Activated B cell treated with CpG ODN at 0.5 μM for 24 hours (primary cell): Measurements from ENCODE around the gene TFDP1. TPM values are rescaled to one million over a fixed set of nuclear protein-coding genes. Genes with fewer than 3 reads are reported as not detected.

Source experiments
- ATAC-seq: fragments of 200-7000 bp; cut with Tn5 transposase; one replicate; pipeline ENCODE4 v1.10.0; 2021; ENCODE audit warnings: low read depth, mild to moderate bottlenecking, moderate library complexity
- CTCF ChIA-PET: fragments of 350-600 bp; sonication (Branson Sonifier 250); formaldehyde crosslinking; loops from one replicate; lab custom pipeline; 2021; ENCODE audit warnings: antibody characterized with exemption; lab: Charles Lee
- POLR2A ChIA-PET: fragments of 350-600 bp; sonication (Branson Sonifier 250); formaldehyde crosslinking; loops from one replicate; lab custom pipeline; 2021; ENCODE audit warnings: antibody characterized with exemption; lab: Charles Lee
- DNase-seq: peaks from one replicate; pipeline ENCODE4 v3.0.0; 2022
- H3K27ac Mint-ChIP-seq: one replicate; pipeline ENCODE4 v1.8.0; 2020; ENCODE audit warnings: mixed read lengths
- H3K27me3 Mint-ChIP-seq: one replicate; pipeline ENCODE4 v1.8.0; 2021; ENCODE audit warnings: mixed read lengths
- H3K36me3 Mint-ChIP-seq: one replicate; pipeline ENCODE4 v1.8.0; 2021; ENCODE audit warnings: low read depth, mixed read lengths
- H3K4me1 Mint-ChIP-seq: one replicate; pipeline ENCODE4 v1.8.0; 2021; ENCODE audit warnings: mixed read lengths
- H3K4me3 Mint-ChIP-seq: one replicate; pipeline ENCODE4 v1.8.0; 2020; ENCODE audit warnings: mild to moderate bottlenecking, mixed read lengths
- H3K9me3 Mint-ChIP-seq: one replicate; pipeline ENCODE4 v1.8.0; 2020; ENCODE audit warnings: mixed read lengths
- CTCF ChIP-seq: fragments of 200-600 bp; IDR thresholded peaks from one replicate; pipeline ENCODE4 v1.8.0; 2022; ENCODE audit warnings: antibody characterized with exemption, mild to moderate bottlenecking
- intact Hi-C: fragments of 100-400 bp; cut with micrococcal nuclease; formaldehyde crosslinking; loops from one replicate; pipeline ENCODE4 v1.15.1; 2024
- total RNA-seq: library from RNA; stranded (reverse); gene quantifications from 2 replicates; pipeline ENCODE4 v1.2.3, GENCODE V29; 2022

Gene TFDP1
- total RNA-seq, 1 donor from 2014 or later: 54.3 TPM

GRCh38 chr13:113612607-113613006, 28.1 kb downstream of the TFDP1 start:
- H3K27me3 Mint-ChIP-seq: no peaks in the 10 kb centered on the region
- no peaks in the 10 kb centered on the region for H3K9me3 Mint-ChIP-seq
- H3K4me1 Mint-ChIP-seq: peaks cover 6% of the 10 kb centered on the region
- no peak overlapping the region for H3K27ac Mint-ChIP-seq
- H3K4me3 Mint-ChIP-seq: no peak overlapping the region
- intact Hi-C loops: no loop called here
- H3K36me3 Mint-ChIP-seq: peaks cover 33% of the 10 kb centered on the region
- no peak for DNase-seq
- CTCF ChIA-PET: no interaction called here
- no peak for ATAC-seq
- POLR2A ChIA-PET: no interaction called here
- TF ChIP-seq CTCF: no peak

- no peak for TF ChIP-seq CTCF
- intact Hi-C loops: no loop called here
- Mint-ChIP-seq H3K27ac (no peak overlapping the region), H3K4me1 (no peaks in the 10 kb centered on the region), H3K36me3 (peaks cover 35% of the 10 kb centered on the region), H3K27me3 (no peaks in the 10 kb centered on the region), H3K9me3 (no peaks in the 10 kb centered on the region), H3K4me3 (no peak overlapping the region)
- ATAC-seq: no peak
- ChIA-PET POLR2A (no interaction called here), CTCF (no interaction called here)
- DNase-seq: no peak
Measured at GRCh38 chr13:113613789-113614379, 29.3 kb downstream of the TFDP1 start.

- ChIA-PET CTCF (no interaction called here), POLR2A (no interaction called here)
- no peak for DNase-seq
- no peak for TF ChIP-seq CTCF
- ATAC-seq: no peak
- intact Hi-C loops: no loop called here
- H3K9me3 Mint-ChIP-seq: no peaks in the 10 kb centered on the region
- no peak overlapping the region for H3K27ac Mint-ChIP-seq
- peaks cover 27% of the 10 kb centered on the region for H3K36me3 Mint-ChIP-seq
- H3K27me3 Mint-ChIP-seq: no peaks in the 10 kb centered on the region
- H3K4me1 Mint-ChIP-seq: no peaks in the 10 kb centered on the region
- no peak overlapping the region for H3K4me3 Mint-ChIP-seq
Measured at GRCh38 chr13:113616281-113616906, 31.8 kb downstream of the TFDP1 start.

GRCh38 chr13:113616991-113617749, 32.6 kb downstream of the TFDP1 start:
- intact Hi-C loops: no loop called here
- no peak overlapping the region for H3K4me3 Mint-ChIP-seq

More at GRCh38 chr13:113616991-113617749, 32.6 kb downstream of the TFDP1 start:
- Mint-ChIP-seq H3K27me3 (no peaks in the 10 kb centered on the region), H3K36me3 (peaks cover 23% of the 10 kb centered on the region), H3K9me3 (no peaks in the 10 kb centered on the region), H3K4me1 (no peaks in the 10 kb centered on the region), H3K27ac (no peak overlapping the region)
- CTCF ChIA-PET: no interaction called here
- POLR2A ChIA-PET: no interaction called here
- no peak for TF ChIP-seq CTCF
- DNase-seq (no peak), ATAC-seq (no peak)
